ENCODE results near the gene PTOV1.

DNA sequence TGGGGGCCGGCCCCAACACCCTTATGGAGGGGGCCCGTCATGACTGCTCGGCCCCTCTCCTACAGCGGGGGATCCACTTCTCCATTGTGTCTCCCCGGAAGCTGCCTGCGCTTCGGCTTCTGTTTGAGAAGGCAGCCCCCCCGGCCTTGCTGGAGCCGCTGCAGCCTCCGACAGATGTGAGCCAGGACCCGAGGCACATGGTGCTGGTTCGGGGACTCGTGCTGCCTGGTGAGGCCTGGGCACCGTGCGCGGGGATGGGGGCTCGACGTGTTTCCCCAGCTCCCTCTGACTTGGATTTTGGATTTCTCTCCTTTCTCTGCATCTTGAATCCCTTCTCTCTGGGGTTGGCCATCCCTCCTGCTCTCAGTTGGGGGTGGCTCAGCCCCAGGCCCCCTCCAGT is 21.2 kb upstream of the PTOV1 start:
- no peak for TF ChIP-seq POLR2AphosphoS5 (IDR thresholded peaks at IDR 0.05)
- TF ChIP-seq, protein P1, sequence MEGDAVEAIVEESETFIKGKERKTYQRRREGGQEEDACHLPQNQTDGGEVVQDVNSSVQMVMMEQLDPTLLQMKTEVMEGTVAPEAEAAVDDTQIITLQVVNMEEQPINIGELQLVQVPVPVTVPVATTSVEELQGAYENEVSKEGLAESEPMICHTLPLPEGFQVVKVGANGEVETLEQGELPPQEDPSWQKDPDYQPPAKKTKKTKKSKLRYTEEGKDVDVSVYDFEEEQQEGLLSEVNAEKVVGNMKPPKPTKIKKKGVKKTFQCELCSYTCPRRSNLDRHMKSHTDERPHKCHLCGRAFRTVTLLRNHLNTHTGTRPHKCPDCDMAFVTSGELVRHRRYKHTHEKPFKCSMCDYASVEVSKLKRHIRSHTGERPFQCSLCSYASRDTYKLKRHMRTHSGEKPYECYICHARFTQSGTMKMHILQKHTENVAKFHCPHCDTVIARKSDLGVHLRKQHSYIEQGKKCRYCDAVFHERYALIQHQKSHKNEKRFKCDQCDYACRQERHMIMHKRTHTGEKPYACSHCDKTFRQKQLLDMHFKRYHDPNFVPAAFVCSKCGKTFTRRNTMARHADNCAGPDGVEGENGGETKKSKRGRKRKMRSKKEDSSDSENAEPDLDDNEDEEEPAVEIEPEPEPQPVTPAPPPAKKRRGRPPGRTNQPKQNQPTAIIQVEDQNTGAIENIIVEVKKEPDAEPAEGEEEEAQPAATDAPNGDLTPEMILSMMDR (IDR thresholded peaks at IDR 0.05): no peak
